ENCODE data around the gene DPYD. TPM values are rescaled to one million over a fixed set of nuclear protein-coding genes. Genes with fewer than 3 reads are reported as not detected.

DPYD gene
- total and polyA plus RNA-seq, 9 of the 15 experiments (the other 6 are each of a cell fraction or from before 2014, with no cell fraction given) = 0.03 to 0.25 (median 0.08) TPM; not detected in 2

- TF ChIP-seq ARHGAP35 (IDR thresholded peaks at IDR 0.05; ENCODE audit: partially characterized antibody) (no peak), CSDE1 (IDR thresholded peaks at IDR 0.05) (no peak)
Observed at GRCh38 chr1:97565886-97566285, 354.9 kb downstream of the DPYD start (continued).

- BruUV-seq (replicated peaks) = no TSS peak
- Histone ChIP-seq H3K4me2 (ENCODE audit: insufficient read depth, low read length) (no peak overlapping the region), H3K9me1 (ENCODE audit: control insufficient read depth, insufficient read depth, low read length) (no peaks in the 10 kb centered on the region), H3K9me3 (replicated peaks; ENCODE audit: control insufficient read depth, insufficient read depth, low read depth, low read length) (no peaks in the 10 kb centered on the region), H3K27ac (ENCODE audit: extremely low read depth, low read depth, low read length) (no peak overlapping the region), H3K27me3 (ENCODE audit: control insufficient read depth in 2 of 2, insufficient read depth in 2 of 2, low read length in 2 of 2) (no peaks in the 10 kb centered on the region), H3K4me3 (no peak overlapping the region), H3K36me3 (ENCODE audit: control insufficient read depth, insufficient read depth, low read length) (no peaks in the 10 kb centered on the region), H2AFZ (ENCODE audit: low read depth, low read length) (no peak overlapping the region), H3K79me2 (ENCODE audit: control insufficient read depth, insufficient read depth, low read length) (no peaks in the 10 kb centered on the region), H3K4me1 (replicated peaks in 1 of 2; ENCODE audit: control insufficient read depth in 2 of 2, insufficient read depth in 2 of 2, low read length in 2 of 2) (no peaks in the 10 kb centered on the region), H4K20me1 (replicated peaks; ENCODE audit: control insufficient read depth, insufficient read depth, low read length) (no peaks in the 10 kb centered on the region), H3K9ac (ENCODE audit: insufficient read depth in 1 of 2, low read depth in 2 of 2, low read length in 2 of 2) (no peak overlapping the region)
- ChIA-PET POLR2A (no interaction called here), CTCF (ENCODE audit: low intra/inter-chr PET ratio) (no interaction called here)
- DNase-seq (ENCODE audit: extremely low read depth in 1 of 4, low spot score in 3 of 4) = no peak
- intact Hi-C loops (cut with micrococcal nuclease) = no loop called here
- no peak for ATAC-seq
- in situ Hi-C loops (cut with MboI) = no loop called here
- FAIRE-seq = no peak
- WGBS (ENCODE audit: insufficient coverage, low coverage, missing lambda C conversion rate) = 0% methylated on average over 4 of the region's 4 CpGs
- TF ChIP-seq DACH1 (IDR thresholded peaks at IDR 0.05; ENCODE audit: partially characterized antibody) = no peak
- TF ChIP-seq, protein P1, sequence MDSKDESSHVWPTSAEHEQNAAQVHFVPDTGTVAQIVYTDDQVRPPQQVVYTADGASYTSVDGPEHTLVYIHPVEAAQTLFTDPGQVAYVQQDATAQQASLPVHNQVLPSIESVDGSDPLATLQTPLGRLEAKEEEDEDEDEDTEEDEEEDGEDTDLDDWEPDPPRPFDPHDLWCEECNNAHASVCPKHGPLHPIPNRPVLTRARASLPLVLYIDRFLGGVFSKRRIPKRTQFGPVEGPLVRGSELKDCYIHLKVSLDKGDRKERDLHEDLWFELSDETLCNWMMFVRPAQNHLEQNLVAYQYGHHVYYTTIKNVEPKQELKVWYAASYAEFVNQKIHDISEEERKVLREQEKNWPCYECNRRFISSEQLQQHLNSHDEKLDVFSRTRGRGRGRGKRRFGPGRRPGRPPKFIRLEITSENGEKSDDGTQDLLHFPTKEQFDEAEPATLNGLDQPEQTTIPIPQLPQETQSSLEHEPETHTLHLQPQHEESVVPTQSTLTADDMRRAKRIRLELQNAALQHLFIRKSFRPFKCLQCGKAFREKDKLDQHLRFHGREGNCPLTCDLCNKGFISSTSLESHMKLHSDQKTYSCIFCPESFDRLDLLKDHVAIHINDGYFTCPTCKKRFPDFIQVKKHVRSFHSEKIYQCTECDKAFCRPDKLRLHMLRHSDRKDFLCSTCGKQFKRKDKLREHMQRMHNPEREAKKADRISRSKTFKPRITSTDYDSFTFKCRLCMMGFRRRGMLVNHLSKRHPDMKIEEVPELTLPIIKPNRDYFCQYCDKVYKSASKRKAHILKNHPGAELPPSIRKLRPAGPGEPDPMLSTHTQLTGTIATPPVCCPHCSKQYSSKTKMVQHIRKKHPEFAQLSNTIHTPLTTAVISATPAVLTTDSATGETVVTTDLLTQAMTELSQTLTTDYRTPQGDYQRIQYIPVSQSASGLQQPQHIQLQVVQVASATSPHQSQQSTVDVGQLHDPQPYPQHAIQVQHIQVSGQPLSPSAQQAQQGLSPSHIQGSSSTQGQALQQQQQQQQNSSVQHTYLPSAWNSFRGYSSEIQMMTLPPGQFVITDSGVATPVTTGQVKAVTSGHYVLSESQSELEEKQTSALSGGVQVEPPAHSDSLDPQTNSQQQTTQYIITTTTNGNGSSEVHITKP (IDR thresholded peaks at IDR 0.05; ENCODE audit: partially characterized antibody) = no peak
- TF ChIP-seq ZNF75A (CRISPR knock-in tag; IDR thresholded peaks at IDR 0.05) = no peak
- TF ChIP-seq, protein P2, sequence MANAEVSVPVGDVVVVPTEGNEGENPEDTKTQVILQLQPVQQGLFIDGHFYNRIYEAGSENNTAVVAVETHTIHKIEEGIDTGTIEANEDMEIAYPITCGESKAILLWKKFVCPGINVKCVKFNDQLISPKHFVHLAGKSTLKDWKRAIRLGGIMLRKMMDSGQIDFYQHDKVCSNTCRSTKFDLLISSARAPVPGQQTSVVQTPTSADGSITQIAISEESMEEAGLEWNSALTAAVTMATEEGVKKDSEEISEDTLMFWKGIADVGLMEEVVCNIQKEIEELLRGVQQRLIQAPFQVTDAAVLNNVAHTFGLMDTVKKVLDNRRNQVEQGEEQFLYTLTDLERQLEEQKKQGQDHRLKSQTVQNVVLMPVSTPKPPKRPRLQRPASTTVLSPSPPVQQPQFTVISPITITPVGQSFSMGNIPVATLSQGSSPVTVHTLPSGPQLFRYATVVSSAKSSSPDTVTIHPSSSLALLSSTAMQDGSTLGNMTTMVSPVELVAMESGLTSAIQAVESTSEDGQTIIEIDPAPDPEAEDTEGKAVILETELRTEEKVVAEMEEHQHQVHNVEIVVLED (CRISPR knock-in tag; IDR thresholded peaks at IDR 0.05) = no peak
- no peak for TF ChIP-seq POLR2AphosphoS2 (IDR thresholded peaks at IDR 0.05; ENCODE audit: low read length)
- TF ChIP-seq SMAD4 (CRISPR knock-in tag; conservative IDR thresholded peaks at IDR 0.05) = no peak
- no peak for TF ChIP-seq ZNF197 (CRISPR knock-in tag; IDR thresholded peaks at IDR 0.05; ENCODE audit: low read depth)
- TF ChIP-seq ZNF780A (CRISPR knock-in tag; IDR thresholded peaks at IDR 0.05) = no peak
- no peak for TF ChIP-seq ATF4 (CRISPR knock-in tag; IDR thresholded peaks at IDR 0.05)
- TF ChIP-seq, protein P3, sequence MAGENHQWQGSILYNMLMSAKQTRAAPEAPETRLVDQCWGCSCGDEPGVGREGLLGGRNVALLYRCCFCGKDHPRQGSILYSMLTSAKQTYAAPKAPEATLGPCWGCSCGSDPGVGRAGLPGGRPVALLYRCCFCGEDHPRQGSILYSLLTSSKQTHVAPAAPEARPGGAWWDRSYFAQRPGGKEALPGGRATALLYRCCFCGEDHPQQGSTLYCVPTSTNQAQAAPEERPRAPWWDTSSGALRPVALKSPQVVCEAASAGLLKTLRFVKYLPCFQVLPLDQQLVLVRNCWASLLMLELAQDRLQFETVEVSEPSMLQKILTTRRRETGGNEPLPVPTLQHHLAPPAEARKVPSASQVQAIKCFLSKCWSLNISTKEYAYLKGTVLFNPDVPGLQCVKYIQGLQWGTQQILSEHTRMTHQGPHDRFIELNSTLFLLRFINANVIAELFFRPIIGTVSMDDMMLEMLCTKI (IDR thresholded peaks at IDR 0.05; ENCODE audit: partially characterized antibody) = no peak
- no peak for TF ChIP-seq CC2D1A (IDR thresholded peaks at IDR 0.05)
- TF ChIP-seq CSDE1 (IDR thresholded peaks at IDR 0.05) = no peak
- TF ChIP-seq KDM2B (CRISPR knock-in tag; IDR thresholded peaks at IDR 0.05) = no peak
Observed at GRCh38 chr1:97563926-97564325, 356.9 kb downstream of the DPYD start.
